HG02763 (cell line): Measurements from ENCODE around the gene LRTM2.

ENCODE experiments used
- ATAC-seq: cut with Tn5 transposase; IDR thresholded peaks from one replicate; pipeline ENCODE4 v1.9.1; 2021; ENCODE audit warnings: mild to moderate bottlenecking, moderate library complexity; ENCODE audit not compliant: unreplicated experiment

LRTM2 gene

GRCh38 chr12:1857821-1858220 is 37.5 kb downstream of the LRTM2 start:
- ATAC-seq = no peak

- ATAC-seq = no peak
These were observed 38.1 kb downstream of the LRTM2 start for GRCh38 chr12:1858456-1858855.

DNA sequence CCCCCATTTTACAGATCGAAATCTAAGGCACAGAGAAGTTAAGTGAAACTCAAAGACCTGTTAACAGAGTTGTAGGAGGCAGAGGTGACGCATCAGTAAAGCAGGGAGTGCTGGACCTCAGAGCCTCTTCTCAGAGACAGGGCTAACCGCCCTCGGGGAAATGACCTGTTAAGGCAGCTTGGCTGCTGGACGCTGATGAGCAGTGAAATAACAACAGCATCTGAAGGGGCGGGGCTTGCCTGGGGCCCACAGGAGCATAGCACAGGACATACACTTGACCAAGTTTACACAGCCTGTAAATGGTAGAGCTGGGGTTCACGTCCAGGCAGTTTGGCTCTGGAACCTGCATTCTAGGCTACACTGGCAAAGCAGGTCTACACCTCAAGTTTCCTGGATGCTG is 39.3 kb downstream of the LRTM2 start:
- no peak for ATAC-seq

DNA sequence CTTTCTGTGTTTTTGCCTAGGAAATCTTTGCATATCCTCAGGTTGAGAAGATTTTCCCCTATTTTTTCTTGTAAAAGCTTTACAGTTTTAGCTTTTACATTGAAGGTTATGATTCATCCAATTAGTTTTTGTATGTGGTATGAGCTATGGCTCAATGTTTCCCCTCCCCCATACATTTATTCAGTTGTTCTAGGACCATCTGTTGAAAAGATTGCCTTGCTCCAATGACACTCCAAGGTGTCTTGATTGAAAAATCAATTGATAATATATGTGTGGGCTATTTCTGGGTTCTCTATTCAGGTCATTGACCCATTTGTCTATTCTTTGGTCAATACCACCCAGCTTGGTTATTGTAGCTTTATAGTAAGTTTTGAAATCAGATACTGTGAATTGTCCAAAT is 42.6 kb downstream of the LRTM2 start:
- no peak for ATAC-seq

GRCh38 chr12:1863823-1864222 is 43.5 kb downstream of the LRTM2 start:
- ATAC-seq = no peak

DNA sequence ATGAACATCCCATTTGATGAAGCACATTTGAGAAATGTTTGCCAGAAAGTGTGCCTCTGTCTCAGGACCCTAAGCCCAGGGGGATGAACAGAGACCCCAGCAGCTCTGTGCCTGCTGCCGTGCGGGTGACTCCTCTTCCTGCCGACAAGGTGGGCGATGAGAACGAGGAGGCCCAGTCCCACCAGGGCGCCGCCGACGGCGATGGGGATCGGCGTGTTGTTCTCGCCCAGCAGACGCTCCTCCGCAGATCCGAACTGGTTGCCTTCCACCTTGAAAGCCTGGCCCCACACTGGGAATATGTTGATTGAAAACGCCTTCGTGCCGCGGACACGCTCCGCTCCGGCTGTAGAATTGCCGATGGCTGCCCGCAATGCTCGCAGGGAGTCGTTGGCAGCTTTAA is 44.1 kb downstream of the LRTM2 start:
- no peak for ATAC-seq

DNA sequence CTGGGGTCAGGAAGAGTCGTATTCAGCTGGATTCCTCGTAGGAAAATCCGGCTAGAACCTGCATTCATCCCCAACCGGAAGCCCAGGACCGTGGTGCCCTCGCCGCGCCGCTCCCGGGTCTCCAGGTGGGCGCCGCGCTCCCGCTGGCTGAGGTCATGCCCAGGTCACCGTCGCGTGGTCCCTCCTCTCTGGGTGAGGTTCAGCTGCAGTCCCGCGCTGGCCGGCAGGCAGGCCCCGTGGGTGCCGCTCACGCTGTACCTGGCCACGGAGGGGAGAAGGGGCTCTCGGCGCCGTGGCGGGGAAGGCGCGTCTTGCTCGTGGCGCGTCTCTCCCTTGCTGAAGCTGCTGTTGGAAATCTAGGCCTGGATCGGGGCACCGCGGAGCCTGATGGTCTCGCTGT is 44.5 kb downstream of the LRTM2 start:
- no peak for ATAC-seq

- ATAC-seq = no peak
These were observed 45.0 kb downstream of the LRTM2 start for GRCh38 chr12:1865284-1865866.

DNA sequence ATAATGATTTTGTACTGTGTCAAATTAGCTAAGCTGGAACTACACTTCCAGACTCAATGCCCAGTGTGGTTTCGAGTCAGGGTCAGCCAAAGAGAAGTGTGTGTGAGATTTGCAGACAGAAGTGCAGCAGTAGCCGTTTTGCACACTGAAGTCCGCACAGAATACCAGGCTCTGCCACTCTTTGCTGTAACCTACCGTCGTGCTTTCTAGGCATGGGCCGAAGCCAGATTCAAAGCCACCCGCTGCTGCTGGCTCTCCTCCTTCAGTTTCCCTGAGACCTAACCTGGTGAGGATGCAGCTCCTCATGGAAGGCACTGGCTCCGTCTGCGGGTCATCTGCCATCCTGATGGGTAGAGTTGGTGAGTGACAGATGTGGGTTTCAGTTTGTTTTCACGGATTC is 48.8 kb downstream of the LRTM2 start:
- ATAC-seq = no peak

- ATAC-seq = no peak
These were observed 49.7 kb downstream of the LRTM2 start for GRCh38 chr12:1870086-1870485.

- no peak for ATAC-seq
These were observed 50.9 kb downstream of the LRTM2 start for GRCh38 chr12:1870998-1871917.

GRCh38 chr12:1872001-1872400 is 51.6 kb downstream of the LRTM2 start:
- ATAC-seq = no peak

DNA sequence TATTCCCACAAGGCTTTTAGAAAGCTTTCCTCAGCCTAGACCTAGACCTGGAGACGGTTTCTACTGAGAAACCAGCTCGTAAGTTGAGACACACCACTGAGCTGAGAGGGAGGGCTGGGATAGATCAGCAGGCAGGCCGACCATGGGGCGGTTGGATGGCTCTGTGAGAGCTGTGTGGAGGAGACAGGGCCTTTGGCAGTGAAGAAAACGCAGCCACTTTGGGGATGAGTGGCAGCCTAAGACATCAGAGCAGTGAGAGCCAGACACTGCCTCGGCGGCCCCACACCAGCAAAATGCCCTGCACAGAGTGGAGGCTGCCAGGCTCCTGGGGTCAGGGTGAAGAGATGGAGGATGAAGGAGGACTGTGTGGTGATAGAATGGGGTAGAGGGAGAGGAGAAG is 52.1 kb downstream of the LRTM2 start:
- ATAC-seq = no peak

GRCh38 chr12:1873531-1874510 is 53.5 kb downstream of the LRTM2 start:
- ATAC-seq = no peak

- no peak for ATAC-seq
These were observed 55.2 kb downstream of the LRTM2 start for GRCh38 chr12:1875608-1876007.

DNA sequence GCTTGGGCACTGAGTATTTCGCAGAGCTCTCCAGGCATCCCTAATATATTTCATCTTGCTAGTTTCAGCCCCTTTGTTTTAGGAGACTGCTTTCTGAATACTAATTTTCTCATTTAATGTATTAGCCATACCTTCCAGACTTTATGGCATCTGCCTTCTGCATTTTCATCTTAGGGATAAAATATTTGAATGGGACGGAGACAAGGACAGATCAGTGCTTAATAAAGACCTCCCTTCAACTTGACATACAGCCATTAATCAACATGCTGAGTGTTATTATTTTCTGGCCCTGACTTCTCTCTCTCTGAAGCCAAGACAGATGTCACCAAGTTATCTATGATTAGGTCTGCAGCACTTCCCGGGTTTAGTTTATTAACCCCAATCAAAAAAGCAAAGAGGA is 55.7 kb downstream of the LRTM2 start:
- no peak for ATAC-seq

- ATAC-seq = no peak
These were observed 57.0 kb downstream of the LRTM2 start for GRCh38 chr12:1877169-1877878.

GRCh38 chr12:1878214-1878613 is 57.8 kb downstream of the LRTM2 start:
- no peak for ATAC-seq

DNA sequence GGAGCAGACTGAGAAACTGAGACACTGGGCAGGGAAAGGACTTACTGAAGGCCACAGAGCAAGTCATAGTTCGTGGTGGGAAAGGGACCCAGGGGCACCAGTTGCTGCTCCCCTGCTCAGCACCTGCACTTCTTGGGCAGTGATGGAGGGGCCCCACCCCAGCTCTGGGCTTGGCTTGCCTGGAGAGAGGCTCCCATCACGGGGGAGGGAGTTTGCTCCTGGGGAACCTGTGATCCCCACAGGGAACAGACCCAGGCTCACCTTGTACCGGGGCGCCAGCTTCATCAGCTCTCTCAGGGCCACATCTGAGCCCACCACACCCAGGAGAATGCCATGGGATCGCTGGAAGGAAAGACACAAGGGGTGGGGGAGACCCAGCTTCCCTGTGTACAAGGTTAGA is 58.3 kb downstream of the LRTM2 start:
- no peak for ATAC-seq

- no peak for ATAC-seq
These were observed 59.3 kb downstream of the LRTM2 start for GRCh38 chr12:1879633-1880032.
